GM19452 (cell line): ENCODE results near the gene LZTR1.
A peak's percentile ranks its signal among the peaks of the same experiment; 100 is the strongest.

ENCODE experiments used
- ATAC-seq: cut with Tn5 transposase; IDR thresholded peaks from one replicate; pipeline ENCODE4 v1.9.1; 2021; ENCODE audit not compliant: unreplicated experiment

LZTR1 gene

DNA sequence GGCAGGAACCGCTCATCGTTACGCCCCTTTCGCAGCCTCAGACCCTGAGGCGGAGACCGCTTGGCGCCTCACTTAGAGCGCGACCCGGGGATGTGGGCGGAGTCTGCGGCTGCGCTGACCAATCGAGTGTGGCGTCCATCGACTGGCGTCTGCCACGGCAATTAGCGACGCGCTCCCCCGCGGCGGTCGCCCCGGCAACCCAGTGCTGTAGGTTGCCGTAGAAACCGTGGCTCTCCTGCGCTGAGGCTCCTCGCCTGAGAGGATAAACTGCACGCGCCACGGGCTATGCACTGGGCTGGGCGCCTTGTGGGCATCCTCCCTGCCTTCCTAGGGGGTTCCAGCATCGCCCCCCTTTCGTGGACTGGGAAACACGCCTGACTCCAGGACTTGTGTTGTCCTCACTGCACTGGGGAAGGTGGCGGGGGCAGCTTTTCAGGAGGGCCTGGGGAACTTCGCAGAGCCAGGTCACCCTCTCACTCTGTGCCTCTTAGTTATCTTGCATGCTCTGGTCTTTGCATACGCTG, 32.2 kb downstream of the LZTR1 start:
- peak; percentile 87 for ATAC-seq

DNA sequence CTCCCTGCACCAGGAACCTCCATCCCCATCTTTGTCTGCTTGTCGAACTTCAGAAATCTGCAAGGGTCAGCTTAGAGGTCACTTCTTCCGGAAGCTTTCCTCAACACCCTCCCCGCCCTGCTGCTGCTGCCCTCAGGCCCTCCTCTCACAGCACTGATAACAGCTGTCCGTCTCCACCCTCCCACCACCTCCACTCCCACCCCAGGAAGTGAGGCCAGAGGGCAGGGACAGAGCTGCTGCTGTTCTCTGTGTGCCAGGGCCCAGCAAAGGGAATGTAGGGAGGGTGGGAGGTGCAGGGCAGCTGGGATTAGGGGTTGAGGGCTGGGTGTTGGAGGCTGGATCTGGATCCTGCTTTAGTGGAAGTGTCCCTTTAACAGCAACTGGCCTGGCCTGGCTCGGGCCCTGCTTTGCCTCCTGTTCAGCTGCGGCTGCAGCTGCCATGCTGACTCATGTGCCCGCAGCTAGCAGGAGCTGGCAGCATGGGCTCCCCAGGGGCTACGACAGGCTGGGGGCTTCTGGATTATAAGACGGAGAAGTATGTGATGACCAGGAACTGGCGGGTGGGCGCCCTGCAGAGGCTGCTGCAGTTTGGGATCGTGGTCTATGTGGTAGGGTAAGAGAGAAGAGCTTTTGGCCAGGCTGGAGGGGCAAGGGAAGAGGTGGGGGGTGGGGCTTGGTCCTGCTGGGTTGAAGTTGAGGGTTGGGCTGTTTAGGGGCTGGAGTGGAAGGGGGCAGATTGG, 32.8 kb downstream of the LZTR1 start, which contains the start of gene P2RX6:
TSS of gene P2RX6 (plus strand) at position 440 of the 740 bp plus-strand sequence. CDS start at position 450, 10 bp downstream.
- ATAC-seq: no peak

DNA sequence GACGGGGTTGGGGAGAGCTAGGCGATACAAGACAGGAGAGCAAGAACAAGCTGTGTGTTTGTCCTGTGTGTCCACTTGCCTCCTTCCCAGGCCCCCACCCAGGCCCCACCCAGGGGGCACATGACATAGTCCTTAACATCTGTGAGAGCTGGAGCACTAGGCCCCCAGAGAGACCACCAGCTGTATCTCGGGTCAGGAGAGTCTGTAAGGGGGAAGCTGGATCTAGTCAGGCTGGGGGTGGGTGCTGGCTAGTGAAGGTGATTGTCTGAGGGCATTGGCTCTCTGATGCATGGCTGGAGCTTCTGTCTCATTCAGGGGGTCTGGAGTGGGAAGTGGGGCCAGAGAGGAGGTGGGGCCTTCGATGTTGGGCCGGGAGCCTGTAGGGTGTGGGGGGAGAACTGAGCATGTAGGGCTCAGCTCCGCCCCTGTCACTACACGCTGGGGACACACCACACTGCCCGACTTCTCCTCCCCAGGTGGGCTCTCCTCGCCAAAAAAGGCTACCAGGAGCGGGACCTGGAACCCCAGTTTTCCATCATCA, 33.4 kb downstream of the LZTR1 start:
- ATAC-seq: no peak

DNA sequence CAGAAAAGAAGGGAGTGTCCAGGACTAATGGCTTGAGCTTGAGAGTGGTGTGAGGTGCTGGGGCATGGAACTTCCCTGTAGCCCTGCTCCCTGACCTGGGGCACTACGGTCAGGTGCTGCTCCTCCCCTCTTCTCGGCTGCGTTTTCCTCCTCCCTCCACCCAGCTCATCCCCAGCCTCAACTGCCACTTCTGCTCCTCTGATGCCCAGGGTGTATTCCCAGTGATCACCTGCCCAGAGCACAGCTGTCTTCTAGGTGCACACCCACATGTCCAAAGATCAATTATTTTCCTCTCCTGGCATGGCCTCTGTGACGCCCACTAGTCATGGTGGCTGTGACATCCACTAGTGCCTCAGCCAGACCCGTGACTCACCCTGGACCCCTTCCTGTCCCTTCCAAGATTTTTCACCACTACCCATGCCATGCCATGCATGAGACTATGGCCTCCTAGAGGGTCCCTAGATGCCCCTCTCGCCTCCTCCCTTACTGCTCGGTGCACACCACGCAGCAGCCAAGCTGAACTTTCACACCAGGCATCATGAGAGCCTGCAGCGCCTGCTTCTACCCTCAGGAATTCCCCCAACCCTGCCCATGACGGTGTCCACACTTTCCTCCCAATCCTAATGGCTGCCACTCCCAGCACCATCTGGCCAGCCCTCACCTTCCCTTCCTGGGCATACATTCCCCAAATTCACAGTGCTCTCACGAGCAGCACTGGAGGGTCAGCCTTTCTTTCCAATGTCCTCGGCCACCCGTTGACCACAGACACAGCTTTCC, 34.7 kb downstream of the LZTR1 start:
- ATAC-seq: no peak

DNA sequence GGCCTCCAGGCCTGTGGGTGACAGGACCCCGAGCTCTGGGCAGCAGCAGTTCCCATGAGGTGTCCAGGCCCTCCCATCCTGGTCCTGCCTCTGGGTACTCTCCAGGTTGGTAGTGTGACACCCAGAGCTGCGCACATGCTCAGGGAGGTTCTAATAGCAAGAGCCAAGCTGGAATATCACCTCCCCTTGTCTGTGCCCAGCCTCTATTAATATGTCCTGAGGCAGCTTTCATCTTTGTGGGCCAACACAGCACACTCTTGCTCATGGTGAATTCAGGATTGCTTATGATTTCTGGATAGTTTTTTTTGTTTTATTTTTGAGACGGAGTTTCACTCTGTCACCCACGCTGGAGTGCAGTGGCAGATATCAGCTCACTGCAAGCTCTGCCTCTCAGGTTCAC, 36.2 kb downstream of the LZTR1 start:
- no peak for ATAC-seq

- ATAC-seq: no peak
These were observed 38.8 kb downstream of the LZTR1 start for GRCh38 chr22:21020802-21021429.

- no peak for ATAC-seq
These were observed 40.4 kb downstream of the LZTR1 start for GRCh38 chr22:21022507-21022906.

- no peak for ATAC-seq
These were observed 41.0 kb downstream of the LZTR1 start for GRCh38 chr22:21022955-21023614.

GRCh38 chr22:21025266-21025665, 43.2 kb downstream of the LZTR1 start:
- no peak for ATAC-seq

- no peak for ATAC-seq
These were observed 44.0 kb downstream of the LZTR1 start for GRCh38 chr22:21025763-21026755.

DNA sequence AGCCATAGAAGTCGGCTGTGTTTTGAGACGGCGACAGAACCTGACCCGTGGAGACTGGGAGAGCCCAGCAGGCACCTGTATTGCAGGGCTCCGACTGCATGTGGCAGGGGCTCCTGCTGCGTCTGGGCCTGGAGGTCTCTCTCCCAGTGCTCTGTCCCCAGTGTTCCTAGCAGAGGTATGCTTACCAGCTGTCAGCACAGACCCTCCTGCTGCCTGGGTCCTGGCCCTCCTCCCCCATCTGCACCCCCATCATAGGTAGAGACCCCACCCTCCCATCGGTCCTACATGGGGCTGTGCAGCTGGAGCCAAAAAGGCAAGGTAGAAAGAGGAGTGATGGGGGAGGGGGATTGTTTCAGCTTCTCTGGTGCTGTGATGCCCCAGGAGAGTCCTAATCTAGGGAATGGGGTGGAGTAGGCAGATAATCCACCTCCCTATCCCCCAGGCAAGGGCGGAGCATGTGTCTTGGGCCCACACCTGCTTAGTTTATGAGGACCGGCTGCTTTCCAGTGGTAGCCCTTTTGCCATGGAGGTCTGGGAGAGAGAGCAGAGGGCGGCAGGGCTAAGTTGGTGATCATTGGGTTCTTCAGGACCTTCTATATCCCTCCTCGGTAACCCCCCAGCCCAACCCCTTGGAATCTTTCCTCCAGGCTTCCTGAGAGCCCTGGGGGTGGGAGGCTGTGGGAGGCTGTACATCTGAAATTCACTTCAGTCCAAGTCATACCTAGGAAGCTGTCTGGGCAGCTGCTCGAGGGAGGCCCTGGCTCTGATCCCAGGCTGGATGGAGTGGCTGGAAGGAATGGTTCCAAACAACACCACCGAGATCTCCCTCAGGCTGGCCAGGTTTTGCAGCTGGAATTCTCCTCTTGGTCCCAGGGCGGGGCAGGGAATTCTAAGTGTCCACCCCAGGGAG, 44.9 kb downstream of the LZTR1 start:
- no peak for ATAC-seq

GRCh38 chr22:21028277-21029251, 46.5 kb downstream of the LZTR1 start:
- no peak for ATAC-seq

DNA sequence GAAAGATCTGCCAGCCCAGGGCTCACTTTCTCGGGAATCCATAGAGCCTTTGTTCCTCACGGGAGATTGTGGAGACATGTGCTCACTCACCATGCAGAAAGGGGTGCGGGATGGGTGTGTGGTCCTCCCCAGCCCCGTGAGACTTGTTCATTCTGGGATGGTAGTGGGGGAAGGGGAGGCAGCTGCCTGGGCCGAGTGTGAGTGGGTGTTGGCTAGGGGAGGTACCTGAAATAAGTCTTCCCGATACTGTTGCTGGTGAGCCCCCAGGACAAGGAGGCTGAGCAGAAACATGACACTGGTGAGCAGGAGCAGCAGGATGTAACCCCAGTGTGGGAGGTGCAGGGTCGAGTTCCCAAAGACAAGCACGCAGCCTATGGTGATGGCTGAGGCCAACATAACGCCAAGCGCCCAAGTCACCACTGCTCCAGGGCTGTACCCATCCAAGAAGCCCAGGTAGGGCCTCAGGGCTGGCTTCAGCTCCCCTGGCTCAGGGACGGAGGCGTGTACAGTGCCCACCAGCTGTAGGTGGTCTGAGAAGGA, 47.5 kb downstream of the LZTR1 start:
- no peak for ATAC-seq

DNA sequence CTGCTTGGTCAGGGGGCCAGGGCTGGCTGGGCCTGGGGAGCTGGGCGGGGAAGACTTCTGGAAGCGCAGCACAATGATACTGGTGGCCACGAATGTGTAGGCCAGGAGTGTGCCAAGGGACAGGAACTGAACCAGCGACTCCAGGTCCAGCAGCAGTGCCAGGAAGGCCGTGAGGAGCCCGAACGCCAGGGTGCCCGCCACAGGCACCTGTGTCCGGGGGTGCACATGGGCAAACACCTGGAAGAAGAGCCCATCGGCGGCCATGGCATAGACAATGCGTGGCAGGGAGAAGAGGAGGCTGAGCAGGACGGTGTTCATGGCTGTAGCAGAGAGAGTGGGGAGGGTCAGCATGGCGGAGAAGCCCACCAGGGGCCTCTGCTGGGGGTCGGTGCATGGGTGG, 47.9 kb downstream of the LZTR1 start:
- ATAC-seq: no peak

DNA sequence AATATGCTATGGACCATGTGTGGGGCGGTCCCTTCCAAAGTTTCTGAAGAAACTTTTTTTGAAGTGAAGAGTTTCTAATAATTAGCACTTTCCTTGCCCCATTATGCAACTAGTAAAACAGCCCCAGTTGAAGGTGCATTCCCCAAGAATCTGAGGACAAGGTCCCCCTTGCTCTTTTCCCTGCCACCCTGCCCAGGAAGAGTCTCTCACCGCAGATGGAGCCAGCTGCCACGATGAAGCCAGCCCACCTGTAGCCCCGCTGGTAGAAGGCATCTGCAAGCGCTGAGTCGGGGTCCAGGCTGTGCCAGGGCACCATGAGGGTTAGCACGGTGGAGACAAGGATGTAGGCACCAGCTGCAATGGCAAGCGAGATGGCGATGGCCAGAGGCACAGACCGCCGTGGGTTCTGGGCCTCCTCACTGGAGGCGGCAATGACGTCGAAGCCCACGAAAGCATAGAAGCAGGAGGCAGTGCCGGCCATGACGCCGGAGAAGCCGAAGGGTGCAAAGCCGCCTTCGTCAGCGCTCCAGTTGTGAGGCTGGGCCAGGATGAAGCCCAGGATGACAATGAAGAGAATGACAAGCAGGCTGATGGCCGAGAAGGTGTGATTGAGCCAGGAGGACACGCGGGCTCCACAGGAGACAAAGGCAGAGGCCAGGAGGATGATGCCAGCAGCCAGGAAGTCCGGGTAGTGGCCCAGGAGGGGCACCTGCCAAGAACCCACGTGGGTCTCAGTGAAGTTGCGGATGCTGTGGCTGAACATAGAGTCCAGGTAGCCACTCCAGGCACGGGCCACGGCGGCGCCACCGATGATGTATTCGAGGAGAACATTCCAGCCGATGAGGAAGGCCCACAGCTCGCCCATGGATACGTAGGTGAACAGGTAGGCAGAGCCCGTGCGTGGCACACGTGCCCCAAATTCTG, 48.8 kb downstream of the LZTR1 start:
- no peak for ATAC-seq

DNA sequence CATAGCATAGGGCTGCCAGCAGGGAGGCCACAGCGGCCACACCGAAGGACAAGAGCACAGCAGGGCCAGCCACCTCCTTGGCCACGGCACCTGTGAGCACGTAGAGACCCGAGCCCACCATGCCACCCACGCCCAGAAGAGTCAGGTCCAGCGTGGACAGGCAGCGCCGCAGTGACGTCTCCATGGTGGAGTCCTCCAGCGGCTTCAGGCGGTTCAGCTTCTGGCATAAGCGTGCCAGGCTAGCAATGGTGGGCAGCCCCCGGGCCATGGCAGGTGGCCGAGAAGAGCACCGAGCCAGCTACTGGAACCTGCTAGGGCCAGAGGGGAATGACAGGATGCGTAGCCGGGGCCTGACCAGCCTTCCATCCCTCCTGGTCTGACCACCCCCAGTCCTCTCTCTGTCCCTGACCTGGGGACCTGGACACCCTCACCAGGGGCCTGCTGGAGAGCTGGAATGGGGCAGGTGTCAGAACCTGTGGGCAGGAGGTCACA, 49.5 kb downstream of the LZTR1 start:
- ATAC-seq: no peak
